Measurements from ENCODE around the gene PHETA1. TPM values are rescaled to one million over a fixed set of nuclear protein-coding genes. Genes with fewer than 3 reads are reported as not detected.

The PHETA1 gene
- total and polyA plus RNA-seq, 10 of the 15 experiments (the other 5 are each of a cell fraction or from before 2014, with no cell fraction given): 0.02 to 1.3 (median 0.51) TPM; not detected in 1

DNA sequence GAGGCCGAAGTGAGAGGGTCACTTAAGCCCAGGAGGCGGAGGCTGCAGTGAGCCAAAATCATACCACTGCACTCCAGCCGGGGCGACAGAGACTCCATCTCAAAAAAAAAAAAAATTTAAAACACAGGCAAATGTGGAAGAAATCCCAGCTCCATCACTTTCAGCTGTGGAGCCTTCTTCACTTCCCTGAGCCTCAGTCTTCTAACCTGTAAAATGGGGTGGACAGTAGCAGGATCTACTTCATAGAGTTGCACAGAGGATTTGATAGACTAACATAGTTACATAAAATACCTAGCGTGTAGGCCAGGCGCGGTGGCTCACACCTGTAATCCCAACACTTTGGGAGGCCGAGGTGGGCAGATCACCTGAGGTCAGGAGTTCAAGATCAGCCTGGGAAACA is 26.5 kb downstream of the PHETA1 start:
- Histone ChIP-seq H3K4me1 (ENCODE audit: control insufficient read depth, insufficient read depth, low read length) (no peaks in the 10 kb centered on the region), H3K36me3 (ENCODE audit: control insufficient read depth in 2 of 2, insufficient read depth in 2 of 2, low read length in 1 of 2) (no peaks in the 10 kb centered on the region), H3K79me2 (ENCODE audit: control insufficient read depth, insufficient read depth, low read length) (no peaks in the 10 kb centered on the region), H3K4me2 (ENCODE audit: control insufficient read depth, insufficient read depth) (no peak overlapping the region), H2AFZ (ENCODE audit: control insufficient read depth, low read depth, low read length) (no peak overlapping the region), H3K4me3 (no peak overlapping the region), H4K20me1 (ENCODE audit: control insufficient read depth, insufficient read depth) (no peaks in the 10 kb centered on the region), H3K27ac (ENCODE audit: control insufficient read depth, insufficient read depth) (no peak overlapping the region), H3K9me3 (replicated peaks; ENCODE audit: control insufficient read depth, insufficient read depth, low read length) (no peaks in the 10 kb centered on the region; the same call in 2 of the 3 replicates), H3K27me3 (replicated peaks in 1 of 2; ENCODE audit: control insufficient read depth in 2 of 2, insufficient read depth in 2 of 2, low read length in 1 of 2) (no peaks in the 10 kb centered on the region), H3K9ac (ENCODE audit: control insufficient read depth, insufficient read depth, low read length) (no peak overlapping the region)
- in situ Hi-C loops (cut with MboI) (no loop called here), intact Hi-C loops (cut with micrococcal nuclease; ENCODE audit: unreplicated experiment) (no loop called here)
- no peak for DNase-seq (ENCODE audit: low read depth, low spot score)
- CTCF ChIA-PET: no interaction called here
- SMC1A ChIA-PET (ENCODE audit: uncharacterized antibody, unreplicated experiment): no interaction called here
- POLR2A ChIA-PET: no interaction called here
- 88% methylated on average over 8 of the region's 8 CpGs for WGBS (ENCODE audit: insufficient coverage, insufficient replicate concordance, low lambda C conversion rate, missing lambda C conversion rate)
- no peak for TF ChIP-seq SREBF2 (IDR thresholded peaks at IDR 0.05; ENCODE audit: low read length)
- TF ChIP-seq ZNF274 (IDR thresholded peaks at IDR 0.05; ENCODE audit: insufficient read depth, insufficient read length): no peak
- TF ChIP-seq, protein P1, sequence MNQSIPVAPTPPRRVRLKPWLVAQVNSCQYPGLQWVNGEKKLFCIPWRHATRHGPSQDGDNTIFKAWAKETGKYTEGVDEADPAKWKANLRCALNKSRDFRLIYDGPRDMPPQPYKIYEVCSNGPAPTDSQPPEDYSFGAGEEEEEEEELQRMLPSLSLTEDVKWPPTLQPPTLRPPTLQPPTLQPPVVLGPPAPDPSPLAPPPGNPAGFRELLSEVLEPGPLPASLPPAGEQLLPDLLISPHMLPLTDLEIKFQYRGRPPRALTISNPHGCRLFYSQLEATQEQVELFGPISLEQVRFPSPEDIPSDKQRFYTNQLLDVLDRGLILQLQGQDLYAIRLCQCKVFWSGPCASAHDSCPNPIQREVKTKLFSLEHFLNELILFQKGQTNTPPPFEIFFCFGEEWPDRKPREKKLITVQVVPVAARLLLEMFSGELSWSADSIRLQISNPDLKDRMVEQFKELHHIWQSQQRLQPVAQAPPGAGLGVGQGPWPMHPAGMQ (IDR thresholded peaks at IDR 0.05; ENCODE audit: borderline replicate concordance): no peak
- TF ChIP-seq FOS (IDR thresholded peaks at IDR 0.05; ENCODE audit: borderline replicate concordance, extremely low read depth, insufficient read length): no peak
- no peak for TF ChIP-seq MEF2B (IDR thresholded peaks at IDR 0.05; ENCODE audit: partially characterized antibody, poor library complexity, severe bottlenecking)
- no peak for TF ChIP-seq BCL11A (IDR thresholded peaks at IDR 0.05; ENCODE audit: low read depth, low read length)
- TF ChIP-seq NR2C1 (IDR thresholded peaks at IDR 0.05): no peak
- TF ChIP-seq, protein P2, sequence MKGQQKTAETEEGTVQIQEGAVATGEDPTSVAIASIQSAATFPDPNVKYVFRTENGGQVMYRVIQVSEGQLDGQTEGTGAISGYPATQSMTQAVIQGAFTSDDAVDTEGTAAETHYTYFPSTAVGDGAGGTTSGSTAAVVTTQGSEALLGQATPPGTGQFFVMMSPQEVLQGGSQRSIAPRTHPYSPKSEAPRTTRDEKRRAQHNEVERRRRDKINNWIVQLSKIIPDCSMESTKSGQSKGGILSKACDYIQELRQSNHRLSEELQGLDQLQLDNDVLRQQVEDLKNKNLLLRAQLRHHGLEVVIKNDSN (IDR thresholded peaks at IDR 0.05; ENCODE audit: borderline replicate concordance, extremely low read length, insufficient read depth, low read depth, low read length): no peak
- TF ChIP-seq NFIC (IDR thresholded peaks at IDR 0.05; ENCODE audit: low read depth, low read length): no peak
- TF ChIP-seq CHD4 (IDR thresholded peaks at IDR 0.05): no peak
- no peak for TF ChIP-seq YBX1 (IDR thresholded peaks at IDR 0.05)
- TF ChIP-seq IRF4 (IDR thresholded peaks at IDR 0.05; ENCODE audit: low read depth, low read length): no peak
- no peak for TF ChIP-seq ESRRA (IDR thresholded peaks at IDR 0.05; ENCODE audit: low read length)
- no peak for TF ChIP-seq TARDBP (IDR thresholded peaks at IDR 0.05; ENCODE audit: borderline replicate concordance)
- no peak for TF ChIP-seq SMAD5 (IDR thresholded peaks at IDR 0.05; ENCODE audit: low read depth)
- TF ChIP-seq TCF3 (IDR thresholded peaks at IDR 0.05; ENCODE audit: borderline replicate concordance, insufficient read depth, low read depth, low read length): no peak
- no peak for TF ChIP-seq CREM (IDR thresholded peaks at IDR 0.05; ENCODE audit: low read depth)
- BruUV-seq (replicated peaks): no TSS peak
- FAIRE-seq: no peak
- no peak for ATAC-seq
- RAD21 ChIA-PET (ENCODE audit: unreplicated experiment): no interaction called here

Measured in GM12878 (cell line).